ENCODE measurements around the gene PINK1. TPM values are rescaled to one million over a fixed set of nuclear protein-coding genes. Genes with fewer than 3 reads are reported as not detected.

PINK1 gene
- total RNA-seq, 1 donor from 2014 or later, result 32.0 TPM

GRCh38 chr1:20610970-20611369 is 22.3 kb upstream of the PINK1 start:
- H3K9me3 Mint-ChIP-seq (ENCODE audit: unreplicated experiment), result peaks cover 1% of the 10 kb centered on the region
- no peaks in the 10 kb centered on the region for H3K36me3 Mint-ChIP-seq (ENCODE audit: unreplicated experiment)
- H3K4me1 Mint-ChIP-seq (ENCODE audit: low read depth, unreplicated experiment), result no peaks in the 10 kb centered on the region
- no peak overlapping the region for H3K4me3 Mint-ChIP-seq (ENCODE audit: unreplicated experiment)
- TF ChIP-seq CTCF (IDR thresholded peaks at IDR 0.05; ENCODE audit: partially characterized antibody, unreplicated experiment), result no peak
- H3K27ac Mint-ChIP-seq (ENCODE audit: unreplicated experiment), result no peak overlapping the region
- DNase-seq, result no peak
- H3K27me3 Mint-ChIP-seq (ENCODE audit: unreplicated experiment), result peaks cover 3% of the 10 kb centered on the region

- Mint-ChIP-seq H3K27me3 (ENCODE audit: unreplicated experiment) (peaks cover 7% of the 10 kb centered on the region), H3K4me1 (ENCODE audit: low read depth, unreplicated experiment) (no peaks in the 10 kb centered on the region), H3K4me3 (ENCODE audit: unreplicated experiment) (no peak overlapping the region), H3K9me3 (ENCODE audit: unreplicated experiment) (peaks cover 1% of the 10 kb centered on the region), H3K36me3 (ENCODE audit: unreplicated experiment) (no peaks in the 10 kb centered on the region), H3K27ac (ENCODE audit: unreplicated experiment) (no peak overlapping the region)
- no peak for DNase-seq
- no peak for TF ChIP-seq CTCF (IDR thresholded peaks at IDR 0.05; ENCODE audit: partially characterized antibody, unreplicated experiment)
Observed at GRCh38 chr1:20611652-20612051, 21.6 kb upstream of the PINK1 start.

GRCh38 chr1:20612221-20612746 is 21.0 kb upstream of the PINK1 start:
- Mint-ChIP-seq H3K9me3 (ENCODE audit: unreplicated experiment) (peaks cover 1% of the 10 kb centered on the region), H3K36me3 (ENCODE audit: unreplicated experiment) (no peaks in the 10 kb centered on the region), H3K4me1 (ENCODE audit: low read depth, unreplicated experiment) (no peaks in the 10 kb centered on the region), H3K27me3 (ENCODE audit: unreplicated experiment) (peaks cover 7% of the 10 kb centered on the region), H3K4me3 (ENCODE audit: unreplicated experiment) (no peak overlapping the region), H3K27ac (ENCODE audit: unreplicated experiment) (no peak overlapping the region)
- no peak for TF ChIP-seq CTCF (IDR thresholded peaks at IDR 0.05; ENCODE audit: partially characterized antibody, unreplicated experiment)
- DNase-seq, result no peak

GRCh38 chr1:20614131-20614579 is 19.1 kb upstream of the PINK1 start:
- Mint-ChIP-seq H3K27me3 (ENCODE audit: unreplicated experiment) (peaks cover 7% of the 10 kb centered on the region), H3K9me3 (ENCODE audit: unreplicated experiment) (peaks cover 1% of the 10 kb centered on the region), H3K4me3 (ENCODE audit: unreplicated experiment) (no peak overlapping the region), H3K36me3 (ENCODE audit: unreplicated experiment) (no peaks in the 10 kb centered on the region), H3K27ac (ENCODE audit: unreplicated experiment) (no peak overlapping the region), H3K4me1 (ENCODE audit: low read depth, unreplicated experiment) (no peaks in the 10 kb centered on the region)
- DNase-seq, result no peak
- no peak for TF ChIP-seq CTCF (IDR thresholded peaks at IDR 0.05; ENCODE audit: partially characterized antibody, unreplicated experiment)

GRCh38 chr1:20615946-20616846 is 17.1 kb upstream of the PINK1 start:
- no peak overlapping the region for H3K4me3 Mint-ChIP-seq (ENCODE audit: unreplicated experiment)
- H3K36me3 Mint-ChIP-seq (ENCODE audit: unreplicated experiment), result no peaks in the 10 kb centered on the region
- H3K27ac Mint-ChIP-seq (ENCODE audit: unreplicated experiment), result no peak overlapping the region
- peaks cover 7% of the 10 kb centered on the region for H3K27me3 Mint-ChIP-seq (ENCODE audit: unreplicated experiment)
- no peaks in the 10 kb centered on the region for H3K4me1 Mint-ChIP-seq (ENCODE audit: low read depth, unreplicated experiment)
- no peak for TF ChIP-seq CTCF (IDR thresholded peaks at IDR 0.05; ENCODE audit: partially characterized antibody, unreplicated experiment)
- H3K9me3 Mint-ChIP-seq (ENCODE audit: unreplicated experiment), result peaks cover 1% of the 10 kb centered on the region
- DNase-seq, result no peak

Measured in glutamatergic neuron (in vitro differentiated cells).